A673 (cell line): ENCODE results near the gene KIR3DL1. TPM values are rescaled to one million over a fixed set of nuclear protein-coding genes. Genes with fewer than 3 reads are reported as not detected.
"Not testable (repeated sequence)": the region's sequence is repeated elsewhere in the genome, so short reads cannot be mapped to it uniquely, and the experiment has no call there.

ENCODE experiments used
- Bru-seq: library from RNA; stranded (reverse); fragments of 400-500 nt; gene quantifications from one replicate; lab custom pipeline; 2021; lab: Mats Ljungman, UMichigan
- BruChase-seq, 2 experiments: library from RNA; stranded (reverse); fragments of 400-500 nt; gene quantifications; one replicate each; lab custom pipeline; 2021; lab: Mats Ljungman, UMichigan
- BruUV-seq: library from RNA; stranded (reverse); fragments of 400-500 nt; replicated peaks from 2 replicates; lab custom pipeline; 2021; lab: Mats Ljungman, UMichigan
- CTCF ChIA-PET: fragments of 300-600 bp; sonication (Branson Sonifier 250); formaldehyde crosslinking; loops from one replicate; lab custom pipeline; 2022; ENCODE audit warnings: antibody characterized with exemption; lab: Charles Lee
- POLR2A ChIA-PET: fragments of 300-600 bp; sonication (Branson Sonifier 250); formaldehyde crosslinking; loops from one replicate; lab custom pipeline; 2022; ENCODE audit warnings: antibody characterized with exemption; ENCODE audit not compliant: low non-redundant PET; lab: Charles Lee
- DNase-seq: peaks from one replicate; pipeline ENCODE4 v3.0.0-alpha.2; 2015; ENCODE audit warnings: low spot score
- H3K27ac ChIP-seq: fragments of 200-600 bp; sonication (generic); 2 replicates; pipeline ENCODE4 v1.5.1; 2016; ENCODE audit warnings: mixed run types, low read depth, mild to moderate bottlenecking, mixed read lengths, antibody characterized with exemption, low read length; ENCODE audit not compliant: poor library complexity, severe bottlenecking
- H3K27me3 ChIP-seq: fragments of 200-600 bp; sonication (generic); replicated peaks from 2 replicates; pipeline ENCODE4 v1.6.1; 2017; ENCODE audit warnings: mixed run types, low read depth, mild to moderate bottlenecking, mixed read lengths, antibody characterized with exemption, low read length; ENCODE audit not compliant: insufficient read depth, poor library complexity
- H3K36me3 ChIP-seq: fragments of 200-600 bp; sonication (generic); 2 replicates; pipeline ENCODE4 v1.6.1; 2016; ENCODE audit warnings: mixed run types, mild to moderate bottlenecking, mixed read lengths, antibody characterized with exemption, low read length; ENCODE audit not compliant: insufficient read depth, poor library complexity, severe bottlenecking
- H3K4me1 ChIP-seq: fragments of 200-600 bp; sonication (generic); 2 replicates; pipeline ENCODE4 v1.6.1; 2017; ENCODE audit warnings: mixed run types, mild to moderate bottlenecking, mixed read lengths, antibody characterized with exemption, low read length; ENCODE audit not compliant: insufficient read depth, poor library complexity, severe bottlenecking
- H3K4me3 ChIP-seq: fragments of 200-600 bp; sonication (generic); 2 replicates; pipeline ENCODE4 v1.5.1; 2016; ENCODE audit warnings: low read depth, mixed run types, mild to moderate bottlenecking, mixed read lengths, low read length; ENCODE audit not compliant: poor library complexity, severe bottlenecking
- H3K9me3 ChIP-seq: fragments of 200-600 bp; sonication (generic); 2 replicates; pipeline ENCODE4 v1.6.1; 2016; ENCODE audit warnings: mixed run types, low read depth, mild to moderate bottlenecking, mixed read lengths, antibody characterized with exemption, low read length; ENCODE audit not compliant: poor library complexity, severe bottlenecking
- intact Hi-C: fragments of 100-400 bp; cut with micrococcal nuclease; formaldehyde crosslinking; loops from one replicate; pipeline ENCODE4 v1.10.0; 2022; ENCODE audit not compliant: unreplicated experiment
- long read RNA-seq: library from polyadenylated mRNA; stranded (forward); transcript quantifications from one replicate; pipeline ENCODE4 v2.0.0, GENCODE V29; 2022
- total RNA-seq: library from RNA; stranded (reverse); gene quantifications from 2 replicates; pipeline ENCODE4 v1.2.3, GENCODE V29; 2021

Gene KIR3DL1
- total RNA-seq, result not detected in 2 replicates
- Bru-seq, nascent RNA, result not detected
- BruChase-seq, experiment 1, labeled RNA remaining after a 2-hour chase, result not detected
- not detected for BruChase-seq, experiment 2, labeled RNA remaining after a 6-hour chase
- long read RNA-seq, result 0 reads

GRCh38 chr19:54816251-54816650 is at the start of gene KIR3DL1:
TSS of gene KIR3DL1 (plus strand) at chr19:54816468.
- DNase-seq, H3K27ac ChIP-seq, H3K4me3 ChIP-seq, H3K27me3 ChIP-seq, H3K4me1 ChIP-seq, intact Hi-C loops, H3K36me3 ChIP-seq, CTCF ChIA-PET, H3K9me3 ChIP-seq, BruUV-seq, POLR2A ChIA-PET: not testable (repeated sequence)

GRCh38 chr19:54769646-54770045 is 46.6 kb upstream of the KIR3DL1 start, which contains the start of gene KIR2DL1:
TSS of gene KIR2DL1 (plus strand) at chr19:54769793. CDS start at chr19:54769851, 58 bp downstream.
- H3K4me3 ChIP-seq, H3K36me3 ChIP-seq, CTCF ChIA-PET, DNase-seq, H3K27me3 ChIP-seq, H3K4me1 ChIP-seq, H3K27ac ChIP-seq, BruUV-seq, H3K9me3 ChIP-seq, POLR2A ChIA-PET: not testable (repeated sequence)
- intact Hi-C loops, result loop anchor here (5.0 kb wide), 1 partner anchor 78 kb away; no protein-coding TSS in a partner anchor

- H3K27me3 ChIP-seq, POLR2A ChIA-PET, H3K4me3 ChIP-seq, H3K9me3 ChIP-seq, H3K4me1 ChIP-seq, CTCF ChIA-PET, H3K27ac ChIP-seq, DNase-seq, H3K36me3 ChIP-seq, BruUV-seq: not testable (repeated sequence)
- intact Hi-C loops, result loop anchor here (5.0 kb wide), 1 partner anchor 77 kb away; no protein-coding TSS in a partner anchor
Measured at GRCh38 chr19:54770511-54770910, 45.8 kb upstream of the KIR3DL1 start.

GRCh38 chr19:54771018-54771960 is 45.0 kb upstream of the KIR3DL1 start:
- H3K9me3 ChIP-seq, H3K27ac ChIP-seq, POLR2A ChIA-PET, H3K4me1 ChIP-seq, BruUV-seq, DNase-seq, CTCF ChIA-PET, H3K27me3 ChIP-seq, H3K4me3 ChIP-seq, H3K36me3 ChIP-seq: not testable (repeated sequence)
- intact Hi-C loops, result loop anchor here (5.0 kb wide), 1 partner anchor 76 kb away; no protein-coding TSS in a partner anchor

- CTCF ChIA-PET, H3K27me3 ChIP-seq, H3K36me3 ChIP-seq, H3K4me1 ChIP-seq, H3K4me3 ChIP-seq, POLR2A ChIA-PET, BruUV-seq, DNase-seq, H3K9me3 ChIP-seq, H3K27ac ChIP-seq: not testable (repeated sequence)
- intact Hi-C loops, result loop anchor here (5.0 kb wide), 1 partner anchor 75 kb away; no protein-coding TSS in a partner anchor
Measured at GRCh38 chr19:54772666-54773065, 43.6 kb upstream of the KIR3DL1 start.

GRCh38 chr19:54775095-54775815 is 41.0 kb upstream of the KIR3DL1 start:
- H3K27ac ChIP-seq, H3K36me3 ChIP-seq, CTCF ChIA-PET, H3K4me3 ChIP-seq, DNase-seq, intact Hi-C loops, H3K4me1 ChIP-seq, BruUV-seq, H3K27me3 ChIP-seq, H3K9me3 ChIP-seq, POLR2A ChIA-PET: not testable (repeated sequence)

- intact Hi-C loops, H3K9me3 ChIP-seq, H3K4me3 ChIP-seq, H3K27me3 ChIP-seq, H3K4me1 ChIP-seq, POLR2A ChIA-PET, BruUV-seq, CTCF ChIA-PET, H3K27ac ChIP-seq, DNase-seq, H3K36me3 ChIP-seq: not testable (repeated sequence)
Measured at GRCh38 chr19:54775830-54776229, 40.4 kb upstream of the KIR3DL1 start.
